Measurements from ENCODE around the gene LPCAT1. TPM values are rescaled to one million over a fixed set of nuclear protein-coding genes. Genes with fewer than 3 reads are reported as not detected.

LPCAT1 gene
- total RNA-seq, 1 experiment from 2014 or later: 75.0 TPM

- TF ChIP-seq ATF3 (IDR thresholded peaks at IDR 0.05) (no peak), RAD21 (IDR thresholded peaks at IDR 0.05; ENCODE audit: low read depth) (no peak)
Observed at GRCh38 chr5:1449081-1449630, 74.6 kb downstream of the LPCAT1 start (continued).

GRCh38 chr5:1448511-1449011 lies 75.2 kb downstream of the LPCAT1 start:
- intact Hi-C loops (cut with micrococcal nuclease): no loop called here
- no peak overlapping the region for H3K9ac ChIP-seq (ENCODE audit: low read length)
- no peaks in the 10 kb centered on the region for H3K27me3 ChIP-seq (ENCODE audit: insufficient read depth, low read length)
- ATAC-seq (no peak), DNase-seq (ENCODE audit: low read depth, low spot score) (no peak)
- H3K9me2 ChIP-seq (ENCODE audit: insufficient read depth): no peaks in the 10 kb centered on the region
- no TSS peak for BruUV-seq (replicated peaks)
- TF ChIP-seq TCF7L2 (IDR thresholded peaks at IDR 0.05; ENCODE audit: borderline replicate concordance, extremely low read depth, insufficient read depth, insufficient read length): no peak
- TF ChIP-seq POLR2A (IDR thresholded peaks at IDR 0.05; ENCODE audit: borderline replicate concordance, extremely low read depth, insufficient read depth, insufficient read length): no peak
- TF ChIP-seq ZNF274 (IDR thresholded peaks at IDR 0.05; ENCODE audit: low read depth, low read length): no peak
- TF ChIP-seq CBX3 (IDR thresholded peaks at IDR 0.05; ENCODE audit: low read depth): no peak
- TF ChIP-seq ATF3 (IDR thresholded peaks at IDR 0.05): no peak
- no peak for TF ChIP-seq CTCF (IDR thresholded peaks at IDR 0.05 in 2 of 3, conservative IDR thresholded peaks at IDR 0.05 in 1 of 3; ENCODE audit: borderline replicate concordance in 1 of 3, insufficient read depth in 1 of 3, low read depth in 2 of 3, low read length in 2 of 3)
- no peak for TF ChIP-seq ZBTB33 (IDR thresholded peaks at IDR 0.05; ENCODE audit: extremely low read depth, insufficient replicate concordance, low read length)
- no peak for TF ChIP-seq POLR2AphosphoS5 (IDR thresholded peaks at IDR 0.05; ENCODE audit: low read depth, low read length)
- RAD21 ChIA-PET (ENCODE audit: low non-redundant PET in 1 of 2, low total read pairs in 2 of 2, uncharacterized antibody in 2 of 2, unreplicated experiment in 2 of 2): no interaction called here
- no peak overlapping the region for H2AFZ ChIP-seq (ENCODE audit: low read depth, low read length, poor library complexity, severe bottlenecking)
- H3K4me3 ChIP-seq (replicated peaks in 1 of 2; ENCODE audit: low read depth in 1 of 2, low read length in 2 of 2): no peak overlapping the region
- H3K27ac ChIP-seq (ENCODE audit: low read depth, low read length): no peak overlapping the region
- H3K9me3 ChIP-seq (ENCODE audit: control insufficient read depth in 1 of 2, insufficient read depth in 1 of 2, low read depth in 1 of 2, low read length in 2 of 2): peaks cover 8 to 16% of the 10 kb centered on the region in 2 experiments; a peak in 2 of 4 replicates
- no peaks in the 10 kb centered on the region for H4K20me1 ChIP-seq (ENCODE audit: insufficient read depth)
- no peaks in the 10 kb centered on the region for H3K36me3 ChIP-seq (ENCODE audit: control insufficient read depth in 1 of 2, insufficient read depth in 2 of 2, low read length in 2 of 2)
- H3K4me2 ChIP-seq (ENCODE audit: low read length): no peak overlapping the region
- CTCF ChIA-PET: no interaction called here
- H3K79me2 ChIP-seq (ENCODE audit: insufficient read depth, low read length): no peaks in the 10 kb centered on the region
- no peaks in the 10 kb centered on the region for H3K4me1 ChIP-seq (ENCODE audit: control insufficient read depth in 1 of 2, insufficient read depth in 2 of 2, low read length in 2 of 2)
- POLR2A ChIA-PET: no interaction called here

Data from HCT116 (cell line).